GM18507 (cell line): ENCODE measurements around the gene RDX.
"Not testable (repeated sequence)": the region's sequence is repeated elsewhere in the genome, so short reads cannot be mapped to it uniquely, and the experiment has no call there.

ENCODE experiments used
- DNase-seq: peaks from one replicate; pipeline ENCODE4 v3.0.0; 2011; ENCODE audit warnings: low read depth; ENCODE audit not compliant: insufficient read length; ENCODE audit errors: extremely low spot score
- FAIRE-seq: peaks from 2 replicates; lab custom pipeline; 2011; peaks lifted over from hg19 to GRCh38; lab: Jason Lieb, UNC

RDX gene

GRCh38 chr11:110217936-110218335 is 78.5 kb downstream of the RDX start:
- FAIRE-seq = no peak
- no peak for DNase-seq

GRCh38 chr11:110217223-110217877 is 79.1 kb downstream of the RDX start:
- DNase-seq (no peak), FAIRE-seq (no peak)

- not testable (repeated sequence) for FAIRE-seq, DNase-seq
Measured at GRCh38 chr11:110209313-110209694, 87.1 kb downstream of the RDX start.

- DNase-seq, FAIRE-seq: not testable (repeated sequence)
Measured at GRCh38 chr11:110208678-110209312, 87.6 kb downstream of the RDX start.

GRCh38 chr11:110207123-110207522 is 89.3 kb downstream of the RDX start:
- FAIRE-seq (no peak), DNase-seq (no peak)

GRCh38 chr11:110200836-110201235 is 95.6 kb downstream of the RDX start:
- DNase-seq = no peak
- FAIRE-seq = no peak

GRCh38 chr11:110200241-110200640 is 96.2 kb downstream of the RDX start:
- DNase-seq = no peak
- no peak for FAIRE-seq

GRCh38 chr11:110199184-110199981 is 97.0 kb downstream of the RDX start:
- FAIRE-seq (no peak), DNase-seq (no peak)

- FAIRE-seq (no peak), DNase-seq (no peak)
Measured at GRCh38 chr11:110198031-110198729, 98.2 kb downstream of the RDX start.

GRCh38 chr11:110196884-110197420 is 99.5 kb downstream of the RDX start:
- no peak for FAIRE-seq
- no peak for DNase-seq

GRCh38 chr11:110196241-110196754 is 100.1 kb downstream of the RDX start:
- DNase-seq = no peak
- no peak for FAIRE-seq

GRCh38 chr11:110194211-110194766 is 102.1 kb downstream of the RDX start:
- DNase-seq, FAIRE-seq: not testable (repeated sequence)

- DNase-seq = not testable (repeated sequence)
- peak; percentile 88 for FAIRE-seq
Measured at GRCh38 chr11:110192604-110193282, 103.7 kb downstream of the RDX start.

GRCh38 chr11:110190885-110191284 is 105.5 kb downstream of the RDX start:
- FAIRE-seq (no peak), DNase-seq (no peak)

GRCh38 chr11:110187731-110188130 is 108.7 kb downstream of the RDX start:
- no peak for FAIRE-seq
- DNase-seq = no peak

- FAIRE-seq = no peak
- no peak for DNase-seq
Measured at GRCh38 chr11:110186867-110187266, 109.5 kb downstream of the RDX start.

- DNase-seq = no peak
- no peak for FAIRE-seq
Measured at GRCh38 chr11:110186456-110186855, 110.0 kb downstream of the RDX start.

GRCh38 chr11:110185599-110185998 is 110.8 kb downstream of the RDX start:
- no peak for FAIRE-seq
- no peak for DNase-seq
